ENCODE measurements around the gene GPR6.

DNA sequence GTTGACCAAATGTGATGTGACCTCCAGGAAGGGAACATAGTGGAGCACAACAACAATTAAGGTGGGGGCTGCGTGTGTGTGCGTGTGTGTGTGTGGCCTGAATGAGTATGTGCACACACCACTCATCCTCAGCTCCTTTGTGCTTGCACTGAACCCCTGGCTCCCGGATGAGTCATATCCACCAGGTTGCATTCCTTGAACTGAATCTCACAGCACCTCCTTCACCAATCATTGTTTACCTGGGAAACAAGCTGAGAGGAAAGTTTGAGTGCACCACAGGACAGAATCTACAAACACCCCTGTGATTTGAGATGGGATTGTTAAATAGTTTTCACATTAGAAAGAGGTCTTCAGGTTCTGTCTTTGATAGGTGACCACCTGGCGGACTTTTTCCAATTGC is 33.7 kb upstream of the GPR6 start:
- TF ChIP-seq EZH2 (IDR thresholded peaks at IDR 0.05; ENCODE audit: insufficient read depth, poor library complexity, severe bottlenecking) (no peak), EZH2phosphoT487 (IDR thresholded peaks at IDR 0.05; ENCODE audit: insufficient read depth, low read depth) (no peak)

All from GM23248 (cell line).